ENCODE data around the gene NPRL2. TPM values are rescaled to one million over a fixed set of nuclear protein-coding genes. Genes with fewer than 3 reads are reported as not detected.

NPRL2 gene
- 31.9 and 82.5 TPM in 2 replicates for total RNA-seq (2011; cell fraction: chromatin; rRNA removed; ENCODE audit: low replicate concordance)
- total RNA-seq (2011; cell fraction: nucleolus; rRNA removed): 54.7 and 55.0 TPM in 2 replicates
- 34.4 and 38.9 TPM in 2 replicates for total RNA-seq (2011; cell fraction: nucleoplasm; rRNA removed)
- total RNA-seq (2014; rRNA removed): 23.1 and 35.9 TPM in 2 replicates
- 14.9 and 17.4 TPM in 2 replicates for total RNA-seq (2014; rRNA removed; fragmentation: Illumina TruSeq; extraction: Trizol)
- 18.1 and 23.1 TPM in 2 replicates for total RNA-seq (2015; rRNA removed; fragmentation: Illumina TruSeq; extraction: Trizol)
- total RNA-seq (2021): 17.6 and 25.4 TPM in 2 replicates
- 40.4 and 47.7 TPM in 2 replicates for polyA plus RNA-seq (2011; rRNA removed)
- 43.2 and 60.1 TPM in 2 replicates for polyA plus RNA-seq (2011; cell fraction: cytosol; rRNA removed)
- polyA plus RNA-seq (2011; cell fraction: nucleus; rRNA removed): 134 and 144 TPM in 2 replicates
- 21.5 and 25.0 TPM in 2 replicates for polyA plus RNA-seq (2012)
- polyA plus RNA-seq (2014; fragmentation: Illumina TruSeq; extraction: Trizol): 23.2 and 24.4 TPM in 2 replicates
- polyA plus RNA-seq (2014; fragmentation: Nextera tagmentation; extraction: Ambion mirVana): 10 to 100 TPM; 27.5 to 40.4 TPM
- polyA plus RNA-seq (2014; rRNA removed): 26.0 and 33.8 TPM in 2 replicates
- polyA minus RNA-seq (2011; rRNA and poly(A)+ RNA removed): 26.6 and 39.0 TPM in 2 replicates
- polyA minus RNA-seq (2011; cell fraction: cytosol; rRNA and poly(A)+ RNA removed): 14.7 and 14.8 TPM in 2 replicates
- polyA minus RNA-seq (2011; cell fraction: nucleus; rRNA and poly(A)+ RNA removed): 22.8 and 39.8 TPM in 2 replicates
- percentile 65 among the genes with signal in this experiment for Bru-seq, nascent RNA
- BruChase-seq, experiment 1, labeled RNA remaining after a 2-hour chase: percentile 58 among the genes with signal in this experiment
- BruChase-seq, experiment 2, labeled RNA remaining after a 6-hour chase: percentile 72 among the genes with signal in this experiment
- long read RNA-seq, experiment 1, transcript NPRL2-201 (11 exons, 1,700 nt): major isoform, 33 of 55 reads
- long read RNA-seq, experiment 1, partial matches to known transcripts: 2 of 55 reads
- long read RNA-seq, experiment 1, other reads (novel, unspliced or antisense): 19 of 55 reads
- long read RNA-seq, experiment 2, transcript NPRL2-201 (11 exons, 1,700 nt): major isoform, 9 of 21 reads
- long read RNA-seq, experiment 2, partial matches to known transcripts: 2 of 21 reads
- long read RNA-seq, experiment 2, other reads (novel, unspliced or antisense): 10 of 21 reads
- long read RNA-seq, experiment 3, transcript NPRL2-201 (11 exons, 1,700 nt): major isoform, 21 of 34 reads
- long read RNA-seq, experiment 3, partial matches to known transcripts: 1 of 34 reads
- long read RNA-seq, experiment 3, other reads (novel, unspliced or antisense): 12 of 34 reads

DNA sequence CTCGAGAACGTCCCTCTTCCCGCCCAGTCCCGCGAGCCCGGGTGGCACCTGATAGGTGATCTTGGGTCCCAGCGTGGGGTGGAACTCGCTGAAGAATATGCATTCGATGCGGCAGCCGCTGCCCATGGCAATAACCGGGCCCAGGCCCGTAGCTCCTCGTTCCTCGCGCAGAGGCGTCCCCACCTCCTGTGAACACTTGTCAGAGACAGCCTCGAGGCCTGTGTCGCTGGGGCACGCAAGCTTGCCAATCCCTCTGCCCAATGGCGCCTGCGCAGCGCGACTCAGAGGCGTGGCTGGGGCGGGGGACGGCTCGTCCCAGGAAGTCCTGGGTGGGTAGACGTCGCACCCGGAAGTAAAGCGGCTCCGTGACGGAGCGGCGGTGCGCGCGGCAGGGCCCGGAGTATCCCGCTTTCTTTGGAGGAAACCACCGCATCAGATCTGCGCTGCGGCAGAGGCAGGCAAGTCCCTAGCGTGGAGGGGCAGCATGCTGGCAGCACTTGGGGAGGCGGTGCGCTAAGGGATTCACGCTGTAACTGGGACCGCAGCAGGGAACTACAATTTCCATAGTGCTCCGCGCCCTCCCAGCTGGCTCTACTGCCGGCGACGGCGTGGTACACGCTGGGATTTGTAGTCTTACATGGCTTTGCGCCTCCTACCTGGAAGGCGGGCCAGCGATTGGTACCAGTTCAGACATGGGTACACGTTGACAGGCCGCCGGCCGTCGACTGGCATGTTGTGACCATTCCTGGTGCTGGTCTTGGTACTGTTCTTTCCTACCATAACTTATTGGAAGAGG, at the start of gene NPRL2, which contains the start of gene CYB561D2:
Gene NPRL2, minus strand, starts transcription at position 249 of the 796 bp plus-strand sequence. Its CDS starts 123 bp downstream, at position 126.
Gene CYB561D2, plus strand, starts transcription at position 336 of the 796 bp plus-strand sequence. CDS start 572 bp downstream, outside the sequence.
- ChIA-PET POLR2A (interaction anchor here (0.6 to 1.6 kb wide), 8 partner anchors 9 to 252 kb away, joined by 3 to 12 read pairs (median 4); partner anchors contain the start of gene RASSF1), CTCF (ENCODE audit: low intra/inter-chr PET ratio) (no interaction called here)
- peaks cover 6% of the 10 kb centered on the region for H3K9me1 ChIP-seq (ENCODE audit: control insufficient read depth, insufficient read depth, low read length)
- H3K4me3 ChIP-seq: peak within 1 kb of the TSS; percentile 72
- H3K36me3 ChIP-seq (ENCODE audit: control insufficient read depth, insufficient read depth, low read length): peaks cover 49% of the 10 kb centered on the region; the same call in 2 of the 3 replicates
- peaks cover 13 to 43% of the 10 kb centered on the region in 2 experiments; a peak in 4 of 5 replicates for H3K4me1 ChIP-seq (replicated peaks in 1 of 2; ENCODE audit: control insufficient read depth in 2 of 2, insufficient read depth in 2 of 2, low read length in 2 of 2)
- in situ Hi-C loops (cut with MboI) (no loop called here), intact Hi-C loops (cut with micrococcal nuclease) (no loop called here)
- DNase-seq (ENCODE audit: extremely low read depth in 1 of 4, low spot score in 3 of 4) (peak; percentile 85 to 90 (median 89)), FAIRE-seq (peak; percentile 96), ATAC-seq (peak; percentile 97)
- H3K9ac ChIP-seq (ENCODE audit: insufficient read depth in 1 of 2, low read depth in 2 of 2, low read length in 2 of 2): peak within 1 kb of the TSS; percentile 73 to 93
- peak within 1 kb of the TSS; percentile 98 for H2AFZ ChIP-seq (ENCODE audit: low read depth, low read length)
- H4K20me1 ChIP-seq (replicated peaks; ENCODE audit: control insufficient read depth, insufficient read depth, low read length): peaks cover 4% of the 10 kb centered on the region; the same call in 1 of the 2 replicates
- no TSS peak for BruUV-seq (replicated peaks)
- peak within 1 kb of the TSS; percentile 77 for H3K27ac ChIP-seq (ENCODE audit: extremely low read depth, low read depth, low read length)
- no peaks in the 10 kb centered on the region for H3K27me3 ChIP-seq (ENCODE audit: control insufficient read depth in 2 of 2, insufficient read depth in 2 of 2, low read length in 2 of 2)
- peak within 1 kb of the TSS; percentile 86 for H3K4me2 ChIP-seq (ENCODE audit: insufficient read depth, low read length)
- H3K9me3 ChIP-seq (replicated peaks; ENCODE audit: control insufficient read depth, insufficient read depth, low read depth, low read length): no peaks in the 10 kb centered on the region; the same call in 1 of the 2 replicates
- WGBS (ENCODE audit: insufficient coverage, low coverage, missing lambda C conversion rate): 0% methylated on average over 43 of the region's 64 CpGs
- peaks cover 30% of the 10 kb centered on the region for H3K79me2 ChIP-seq (ENCODE audit: control insufficient read depth, insufficient read depth, low read length)
- TF ChIP-seq SAFB (IDR thresholded peaks at IDR 0.05; ENCODE audit: borderline replicate concordance, low read depth, low read length) (peak; percentile 25; the same call in 1 of the 2 replicates), NFRKB (IDR thresholded peaks at IDR 0.05; ENCODE audit: low read depth) (no peak), ESRRA (IDR thresholded peaks at IDR 0.05; ENCODE audit: borderline replicate concordance, low read depth) (no peak), ZBED1 (IDR thresholded peaks at IDR 0.05) (no peak), ZNF282 (CRISPR knock-in tag; IDR thresholded peaks at IDR 0.05) (no peak), RREB1 (CRISPR knock-in tag; IDR thresholded peaks at IDR 0.05) (no peak), SMARCC2 (IDR thresholded peaks at IDR 0.05; ENCODE audit: low read depth) (no peak), BHLHE40 (IDR thresholded peaks at IDR 0.05; ENCODE audit: low read length) (no peak; the same call in 1 of the 2 replicates), HNRNPK (IDR thresholded peaks at IDR 0.05; ENCODE audit: low read depth, low read length, poor library complexity, severe bottlenecking) (no peak)

Data from K562 (cell line).